ENCODE measurements around the gene PIP5K1C. TPM values are rescaled to one million over a fixed set of nuclear protein-coding genes. Genes with fewer than 3 reads are reported as not detected.

PIP5K1C gene
- total RNA-seq, 4 donors from 2014 or later, result 16.1 to 21.1 (median 17.4) TPM

GRCh38 chr19:3694361-3695123 is 5.7 kb downstream of the PIP5K1C start:
- ATAC-seq (ENCODE audit: low FRiP score) (no peak), DNase-seq (ENCODE audit: low spot score) (no peak)
- no peak for TF ChIP-seq CTCF (IDR thresholded peaks at IDR 0.05)

- no peak for DNase-seq (ENCODE audit: low spot score)
- ATAC-seq (ENCODE audit: low FRiP score), result no peak
- TF ChIP-seq CTCF (IDR thresholded peaks at IDR 0.05), result no peak
Observed at GRCh38 chr19:3693025-3693925, 7.0 kb downstream of the PIP5K1C start.

- DNase-seq (ENCODE audit: low spot score), result no peak
- no peak for TF ChIP-seq CTCF (IDR thresholded peaks at IDR 0.05)
- ATAC-seq (ENCODE audit: low FRiP score), result no peak
Observed at GRCh38 chr19:3692141-3693024, 7.9 kb downstream of the PIP5K1C start.

- ATAC-seq (ENCODE audit: low FRiP score) (no peak), DNase-seq (ENCODE audit: low spot score) (no peak)
- TF ChIP-seq CTCF (IDR thresholded peaks at IDR 0.05), result no peak
Observed at GRCh38 chr19:3691726-3692125, 8.5 kb downstream of the PIP5K1C start.

- no peak for TF ChIP-seq CTCF (IDR thresholded peaks at IDR 0.05)
- no peak for ATAC-seq (ENCODE audit: low FRiP score)
- DNase-seq (ENCODE audit: low spot score), result no peak
Observed at GRCh38 chr19:3691372-3691716, 8.9 kb downstream of the PIP5K1C start.

- ATAC-seq (ENCODE audit: low FRiP score) (no peak), DNase-seq (ENCODE audit: low spot score) (no peak)
- TF ChIP-seq CTCF (IDR thresholded peaks at IDR 0.05), result no peak
Observed at GRCh38 chr19:3690551-3691371, 9.5 kb downstream of the PIP5K1C start.
